Ectodermal cell (in vitro differentiated cells): ENCODE measurements around the gene SETD1B.

Source experiments
- H3K27ac ChIP-seq: 2 replicates; pipeline ENCODE4 v1.7.0; 2013; ENCODE audit warnings: mild to moderate bottlenecking, low read depth, low read length; ENCODE audit not compliant: insufficient read depth, poor library complexity, severe bottlenecking
- H3K27me3 ChIP-seq: 2 replicates; pipeline ENCODE4 v1.7.0; 2013; ENCODE audit warnings: mild to moderate bottlenecking, low read length; ENCODE audit not compliant: insufficient read depth, control insufficient read depth, poor library complexity, severe bottlenecking
- H3K36me3 ChIP-seq: one replicate; pipeline ENCODE4 v1.7.0; 2013; ENCODE audit warnings: low read length; ENCODE audit not compliant: control insufficient read depth, insufficient read depth
- H3K4me1 ChIP-seq: one replicate; pipeline ENCODE4 v1.7.0; 2013; ENCODE audit warnings: low read length; ENCODE audit not compliant: control insufficient read depth, insufficient read depth
- H3K4me3 ChIP-seq: 2 replicates; pipeline ENCODE4 v1.7.0; 2013; ENCODE audit warnings: low read depth, low read length, control low read depth; ENCODE audit not compliant: insufficient read depth
- H3K9me3 ChIP-seq: 2 replicates; pipeline ENCODE4 v1.7.0; 2013; ENCODE audit warnings: mild to moderate bottlenecking, low read length, moderate library complexity; ENCODE audit not compliant: control insufficient read depth
- WGBS, 2 experiments: methylation state at CpG; one replicate each; pipeline ENCODE4 v1.1.7; 2013; ENCODE audit warnings: missing lambda C conversion rate in 2 of 2; 5-methylcytosine and 5-hydroxymethylcytosine counted together

SETD1B gene

GRCh38 chr12:121780429-121780828 lies 23.4 kb upstream of the SETD1B start:
- Histone ChIP-seq H3K27me3 (no peaks in the 10 kb centered on the region), H3K9me3 (no peaks in the 10 kb centered on the region), H3K4me1 (peaks cover 17% of the 10 kb centered on the region), H3K4me3 (no peak overlapping the region), H3K27ac (no peak overlapping the region), H3K36me3 (no peaks in the 10 kb centered on the region)
- 94 to 95% methylated on average over 11 of the region's 11 CpGs for WGBS, 2 experiments

- H3K27ac ChIP-seq = no peak overlapping the region
- peaks cover 13% of the 10 kb centered on the region for H3K4me1 ChIP-seq
- 33 to 37% methylated on average over 12 of the region's 12 CpGs for WGBS, 2 experiments
- H3K4me3 ChIP-seq = no peak overlapping the region
- H3K9me3 ChIP-seq = no peaks in the 10 kb centered on the region
- H3K27me3 ChIP-seq = no peaks in the 10 kb centered on the region
- no peaks in the 10 kb centered on the region for H3K36me3 ChIP-seq
Measured at GRCh38 chr12:121781484-121781997, 22.3 kb upstream of the SETD1B start.

- no peaks in the 10 kb centered on the region for H3K36me3 ChIP-seq
- 68% methylated on average over 14 of the region's 14 CpGs for WGBS, 2 experiments
- no peaks in the 10 kb centered on the region for H3K9me3 ChIP-seq
- H3K4me1 ChIP-seq = peaks cover 13% of the 10 kb centered on the region
- peak overlapping the region; percentile 44 for H3K27ac ChIP-seq
- no peak overlapping the region for H3K4me3 ChIP-seq
- no peaks in the 10 kb centered on the region for H3K27me3 ChIP-seq
Measured at GRCh38 chr12:121781998-121782979, 21.5 kb upstream of the SETD1B start.

GRCh38 chr12:121783766-121784165 lies 20.0 kb upstream of the SETD1B start:
- H3K27ac ChIP-seq = no peak overlapping the region
- H3K9me3 ChIP-seq = no peaks in the 10 kb centered on the region
- WGBS, 2 experiments = 90 to 91% methylated on average over 6 of the region's 6 CpGs
- H3K27me3 ChIP-seq = no peaks in the 10 kb centered on the region
- H3K4me3 ChIP-seq = no peak overlapping the region
- peaks cover 13% of the 10 kb centered on the region for H3K4me1 ChIP-seq
- H3K36me3 ChIP-seq = no peaks in the 10 kb centered on the region

- Histone ChIP-seq H3K27me3 (no peaks in the 10 kb centered on the region), H3K27ac (no peak overlapping the region), H3K4me1 (peaks cover 13% of the 10 kb centered on the region), H3K36me3 (no peaks in the 10 kb centered on the region), H3K4me3 (no peak overlapping the region), H3K9me3 (no peaks in the 10 kb centered on the region)
- 96% methylated on average over 4 to 6 of the region's 6 CpGs for WGBS, 2 experiments
Measured at GRCh38 chr12:121784460-121784859, 19.3 kb upstream of the SETD1B start.

- H3K4me3 ChIP-seq = no peak overlapping the region
- peaks cover 11% of the 10 kb centered on the region for H3K4me1 ChIP-seq
- no peaks in the 10 kb centered on the region for H3K27me3 ChIP-seq
- no peak overlapping the region for H3K27ac ChIP-seq
- H3K9me3 ChIP-seq = no peaks in the 10 kb centered on the region
- no peaks in the 10 kb centered on the region for H3K36me3 ChIP-seq
- WGBS, 2 experiments = 88 to 91% methylated on average over 6 of the region's 6 CpGs
Measured at GRCh38 chr12:121786440-121786825, 17.4 kb upstream of the SETD1B start.

GRCh38 chr12:121787063-121788025 lies 16.5 kb upstream of the SETD1B start:
- Histone ChIP-seq H3K27me3 (peaks cover 2% of the 10 kb centered on the region), H3K4me3 (no peak overlapping the region), H3K27ac (no peak overlapping the region), H3K4me1 (peaks cover 2% of the 10 kb centered on the region), H3K36me3 (no peaks in the 10 kb centered on the region), H3K9me3 (no peaks in the 10 kb centered on the region)
- 92 to 94% methylated on average over 17 of the region's 17 CpGs for WGBS, 2 experiments

- no peak overlapping the region for H3K27ac ChIP-seq
- 95 to 96% methylated on average over 7 of the region's 7 CpGs for WGBS, 2 experiments
- no peaks in the 10 kb centered on the region for H3K9me3 ChIP-seq
- H3K36me3 ChIP-seq = no peaks in the 10 kb centered on the region
- H3K4me3 ChIP-seq = no peak overlapping the region
- H3K27me3 ChIP-seq = peaks cover 11% of the 10 kb centered on the region
- peaks cover 2% of the 10 kb centered on the region for H3K4me1 ChIP-seq
Measured at GRCh38 chr12:121788176-121788818, 15.5 kb upstream of the SETD1B start.

- Histone ChIP-seq H3K9me3 (no peaks in the 10 kb centered on the region), H3K4me3 (no peak overlapping the region), H3K4me1 (peaks cover 3% of the 10 kb centered on the region), H3K27ac (no peak overlapping the region), H3K36me3 (no peaks in the 10 kb centered on the region), H3K27me3 (peaks cover 18% of the 10 kb centered on the region)
- WGBS, 2 experiments = 79 to 80% methylated on average over 13 of the region's 13 CpGs
Measured at GRCh38 chr12:121789233-121789781, 14.5 kb upstream of the SETD1B start.
